ENCODE measurements around the gene SFTPA1.
"Not testable (repeated sequence)": the region's sequence is repeated elsewhere in the genome, so short reads cannot be mapped to it uniquely, and the experiment has no call there.

DNA sequence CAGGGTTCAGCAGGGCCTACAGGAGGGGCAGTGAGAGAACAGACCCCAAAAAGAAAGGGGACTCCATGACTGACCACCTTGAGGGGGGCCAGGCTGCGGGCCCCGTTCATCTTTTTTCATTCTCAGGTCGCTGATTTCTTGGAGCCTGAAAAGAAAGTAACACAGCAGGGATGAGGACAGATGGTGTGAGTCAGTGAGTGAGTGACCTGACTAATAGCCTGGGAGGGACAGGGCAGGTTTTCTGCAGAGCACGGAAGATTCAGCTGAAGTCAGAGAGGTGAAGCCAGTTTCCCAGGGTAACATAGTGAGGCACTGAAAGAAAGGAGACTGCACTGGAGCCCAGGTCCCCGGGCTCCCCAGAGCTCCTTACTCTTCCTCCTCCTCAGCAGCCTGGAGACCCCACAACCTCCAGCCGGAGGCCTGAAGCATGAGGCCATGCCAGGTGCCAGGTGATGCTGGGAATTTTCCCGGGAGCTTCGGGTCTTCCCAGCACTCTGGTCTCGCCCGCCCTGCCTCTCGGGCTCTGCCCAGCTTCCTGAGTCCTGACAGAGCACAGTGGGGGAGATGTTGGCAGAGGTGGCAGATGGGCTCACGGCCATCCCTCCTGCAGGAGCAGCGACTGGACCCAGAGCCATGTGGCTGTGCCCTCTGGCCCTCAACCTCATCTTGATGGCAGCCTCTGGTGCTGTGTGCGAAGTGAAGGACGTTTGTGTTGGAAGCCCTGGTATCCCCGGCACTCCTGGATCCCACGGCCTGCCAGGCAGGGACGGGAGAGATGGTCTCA lies 646 bp downstream of the SFTPA1 start:
- TF ChIP-seq POLR2A (IDR thresholded peaks at IDR 0.05): not testable (repeated sequence)
- TF ChIP-seq, protein P1, sequence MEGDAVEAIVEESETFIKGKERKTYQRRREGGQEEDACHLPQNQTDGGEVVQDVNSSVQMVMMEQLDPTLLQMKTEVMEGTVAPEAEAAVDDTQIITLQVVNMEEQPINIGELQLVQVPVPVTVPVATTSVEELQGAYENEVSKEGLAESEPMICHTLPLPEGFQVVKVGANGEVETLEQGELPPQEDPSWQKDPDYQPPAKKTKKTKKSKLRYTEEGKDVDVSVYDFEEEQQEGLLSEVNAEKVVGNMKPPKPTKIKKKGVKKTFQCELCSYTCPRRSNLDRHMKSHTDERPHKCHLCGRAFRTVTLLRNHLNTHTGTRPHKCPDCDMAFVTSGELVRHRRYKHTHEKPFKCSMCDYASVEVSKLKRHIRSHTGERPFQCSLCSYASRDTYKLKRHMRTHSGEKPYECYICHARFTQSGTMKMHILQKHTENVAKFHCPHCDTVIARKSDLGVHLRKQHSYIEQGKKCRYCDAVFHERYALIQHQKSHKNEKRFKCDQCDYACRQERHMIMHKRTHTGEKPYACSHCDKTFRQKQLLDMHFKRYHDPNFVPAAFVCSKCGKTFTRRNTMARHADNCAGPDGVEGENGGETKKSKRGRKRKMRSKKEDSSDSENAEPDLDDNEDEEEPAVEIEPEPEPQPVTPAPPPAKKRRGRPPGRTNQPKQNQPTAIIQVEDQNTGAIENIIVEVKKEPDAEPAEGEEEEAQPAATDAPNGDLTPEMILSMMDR (IDR thresholded peaks at IDR 0.05): not testable (repeated sequence)

Measured in testis (tissue), 2 donors.